ENCODE measurements around the gene METRN. TPM values are rescaled to one million over a fixed set of nuclear protein-coding genes. Genes with fewer than 3 reads are reported as not detected.

Gene METRN
- polyA plus RNA-seq, 1 of the 3 experiments (the other 2 are of a cell fraction), result 59.7 TPM

- no peaks in the 10 kb centered on the region for H3K36me3 ChIP-seq (replicated peaks in 1 of 2; ENCODE audit: control insufficient read depth in 1 of 2, insufficient read depth in 2 of 2, low read length in 1 of 2)
- CTCF ChIA-PET, result interaction anchor here (1.0 to 22.4 kb wide), 9 partner anchors 9 to 348 kb away, joined by 3 to 358 read pairs (median 5); partner anchors contain the start of genes ANTKMT, CCDC78, CIAO3 and HAGHL
- H3F3A ChIP-seq (replicated peaks; ENCODE audit: insufficient read depth), result peaks cover 18% of the 10 kb centered on the region
- H3K4me1 ChIP-seq (ENCODE audit: control insufficient read depth in 1 of 2, insufficient read depth in 2 of 2, low read depth in 1 of 2, low read length in 1 of 2), result peaks cover 23 to 44% of the 10 kb centered on the region in 2 experiments; a peak in 2 of 4 replicates
- DNase-seq, result no peak
- POLR2A ChIA-PET, result interaction anchor here (0.6 to 1.2 kb wide), 7 partner anchors 9 to 88 kb away, joined by 3 to 4 read pairs (median 4); partner anchors contain the start of genes ANTKMT and STUB1
- H3K9me3 ChIP-seq, result no peaks in the 10 kb centered on the region
- TF ChIP-seq CHD2 (IDR thresholded peaks at IDR 0.05; ENCODE audit: low read length, partially characterized antibody), result no peak
- no peak for TF ChIP-seq RCOR1 (IDR thresholded peaks at IDR 0.05; ENCODE audit: low read length)
- TF ChIP-seq USF2 (IDR thresholded peaks at IDR 0.05; ENCODE audit: borderline replicate concordance, low read depth, low read length), result no peak
- no peak for TF ChIP-seq RXRA (IDR thresholded peaks at IDR 0.05; ENCODE audit: borderline replicate concordance, low read depth)
- no peak for TF ChIP-seq FOXJ3 (CRISPR knock-in tag; IDR thresholded peaks at IDR 0.05)
- TF ChIP-seq NRF1 (IDR thresholded peaks at IDR 0.05; ENCODE audit: low read depth, low read length), result no peak
- no peak for TF ChIP-seq SIN3A (IDR thresholded peaks at IDR 0.05; ENCODE audit: borderline replicate concordance, low read depth, low read length)
- no peak overlapping the region for H3K4me2 ChIP-seq
- H3K79me2 ChIP-seq (ENCODE audit: insufficient read depth), result peaks cover 31% of the 10 kb centered on the region
- H2AFZ ChIP-seq (ENCODE audit: low read depth), result no peak overlapping the region
- no peaks in the 10 kb centered on the region for H3K9me2 ChIP-seq
- H3K27me3 ChIP-seq (ENCODE audit: insufficient read depth), result no peaks in the 10 kb centered on the region
- H4K20me1 ChIP-seq (ENCODE audit: insufficient read depth), result peaks cover 27% of the 10 kb centered on the region
- H3K9ac ChIP-seq, result no peak overlapping the region
- H3K4me3 ChIP-seq (ENCODE audit: low read depth in 2 of 2, low read length in 1 of 2), result no peak overlapping the region
- no peak overlapping the region for H3K27ac ChIP-seq (ENCODE audit: low read depth in 2 of 2, low read length in 1 of 2)
- 77% methylated on average over 5 of the region's 14 CpGs for WGBS (ENCODE audit: low lambda C conversion rate)
These were observed 7.8 kb upstream of the METRN start for GRCh38 chr16:707062-707538.

DNA sequence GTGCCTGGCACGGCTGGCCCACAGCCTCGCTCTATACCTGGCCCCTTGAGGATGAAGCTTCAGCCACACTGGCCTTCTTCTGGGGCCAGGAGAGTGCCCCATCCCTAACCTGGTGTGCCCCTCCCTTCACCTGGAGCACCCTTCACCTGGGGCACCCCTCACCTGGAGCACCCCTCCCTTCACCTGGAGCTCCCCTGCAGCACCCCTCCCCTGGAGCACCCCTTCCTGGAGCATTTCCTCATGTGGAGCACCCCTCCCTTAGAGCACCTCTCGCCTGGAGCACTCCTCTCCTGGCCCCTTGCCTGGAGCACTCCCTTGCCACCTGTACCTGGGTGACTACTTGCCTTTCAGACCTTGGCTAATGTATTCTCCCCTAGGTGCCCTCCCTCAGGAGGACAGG, 6.9 kb upstream of the METRN start:
- CTCF ChIA-PET, result interaction anchor here (1.6 to 22.4 kb wide), 5 partner anchors 8 to 347 kb away, joined by 4 to 358 read pairs (median 29); partner anchors contain the start of genes ANTKMT, CCDC78, CIAO3 and HAGHL
- no peak for TF ChIP-seq EZH2phosphoT487 (IDR thresholded peaks at IDR 0.05; ENCODE audit: borderline replicate concordance, low read depth)
- TF ChIP-seq RCOR1 (IDR thresholded peaks at IDR 0.05; ENCODE audit: low read length), result no peak
- no peak for TF ChIP-seq USF1 (IDR thresholded peaks at IDR 0.05; ENCODE audit: borderline replicate concordance, low read depth)
- TF ChIP-seq, protein P1, sequence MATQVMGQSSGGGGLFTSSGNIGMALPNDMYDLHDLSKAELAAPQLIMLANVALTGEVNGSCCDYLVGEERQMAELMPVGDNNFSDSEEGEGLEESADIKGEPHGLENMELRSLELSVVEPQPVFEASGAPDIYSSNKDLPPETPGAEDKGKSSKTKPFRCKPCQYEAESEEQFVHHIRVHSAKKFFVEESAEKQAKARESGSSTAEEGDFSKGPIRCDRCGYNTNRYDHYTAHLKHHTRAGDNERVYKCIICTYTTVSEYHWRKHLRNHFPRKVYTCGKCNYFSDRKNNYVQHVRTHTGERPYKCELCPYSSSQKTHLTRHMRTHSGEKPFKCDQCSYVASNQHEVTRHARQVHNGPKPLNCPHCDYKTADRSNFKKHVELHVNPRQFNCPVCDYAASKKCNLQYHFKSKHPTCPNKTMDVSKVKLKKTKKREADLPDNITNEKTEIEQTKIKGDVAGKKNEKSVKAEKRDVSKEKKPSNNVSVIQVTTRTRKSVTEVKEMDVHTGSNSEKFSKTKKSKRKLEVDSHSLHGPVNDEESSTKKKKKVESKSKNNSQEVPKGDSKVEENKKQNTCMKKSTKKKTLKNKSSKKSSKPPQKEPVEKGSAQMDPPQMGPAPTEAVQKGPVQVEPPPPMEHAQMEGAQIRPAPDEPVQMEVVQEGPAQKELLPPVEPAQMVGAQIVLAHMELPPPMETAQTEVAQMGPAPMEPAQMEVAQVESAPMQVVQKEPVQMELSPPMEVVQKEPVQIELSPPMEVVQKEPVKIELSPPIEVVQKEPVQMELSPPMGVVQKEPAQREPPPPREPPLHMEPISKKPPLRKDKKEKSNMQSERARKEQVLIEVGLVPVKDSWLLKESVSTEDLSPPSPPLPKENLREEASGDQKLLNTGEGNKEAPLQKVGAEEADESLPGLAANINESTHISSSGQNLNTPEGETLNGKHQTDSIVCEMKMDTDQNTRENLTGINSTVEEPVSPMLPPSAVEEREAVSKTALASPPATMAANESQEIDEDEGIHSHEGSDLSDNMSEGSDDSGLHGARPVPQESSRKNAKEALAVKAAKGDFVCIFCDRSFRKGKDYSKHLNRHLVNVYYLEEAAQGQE (IDR thresholded peaks at IDR 0.05; ENCODE audit: low read depth, low read length), result no peak
- no peak for TF ChIP-seq ELF1 (IDR thresholded peaks at IDR 0.05)
- TF ChIP-seq USF2 (IDR thresholded peaks at IDR 0.05; ENCODE audit: borderline replicate concordance, low read depth, low read length), result no peak
- no peak for TF ChIP-seq TCF12 (IDR thresholded peaks at IDR 0.05)
- TF ChIP-seq SIN3A (IDR thresholded peaks at IDR 0.05; ENCODE audit: borderline replicate concordance, low read depth, low read length), result no peak
- TF ChIP-seq FOXM1 (IDR thresholded peaks at IDR 0.05; ENCODE audit: low read depth), result no peak
- no peak for TF ChIP-seq RXRA (IDR thresholded peaks at IDR 0.05; ENCODE audit: borderline replicate concordance, low read depth)
- no peak for TF ChIP-seq TEAD4 (IDR thresholded peaks at IDR 0.05; ENCODE audit: borderline replicate concordance, insufficient read depth)
- TF ChIP-seq GATA2 (CRISPR knock-in tag; IDR thresholded peaks at IDR 0.05), result no peak
- TF ChIP-seq NFIC (IDR thresholded peaks at IDR 0.05; ENCODE audit: borderline replicate concordance), result no peak
- TF ChIP-seq, protein P2, sequence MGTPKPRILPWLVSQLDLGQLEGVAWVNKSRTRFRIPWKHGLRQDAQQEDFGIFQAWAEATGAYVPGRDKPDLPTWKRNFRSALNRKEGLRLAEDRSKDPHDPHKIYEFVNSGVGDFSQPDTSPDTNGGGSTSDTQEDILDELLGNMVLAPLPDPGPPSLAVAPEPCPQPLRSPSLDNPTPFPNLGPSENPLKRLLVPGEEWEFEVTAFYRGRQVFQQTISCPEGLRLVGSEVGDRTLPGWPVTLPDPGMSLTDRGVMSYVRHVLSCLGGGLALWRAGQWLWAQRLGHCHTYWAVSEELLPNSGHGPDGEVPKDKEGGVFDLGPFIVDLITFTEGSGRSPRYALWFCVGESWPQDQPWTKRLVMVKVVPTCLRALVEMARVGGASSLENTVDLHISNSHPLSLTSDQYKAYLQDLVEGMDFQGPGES (IDR thresholded peaks at IDR 0.05; ENCODE audit: low read depth, low read length), result no peak
- TF ChIP-seq FOSL2 (IDR thresholded peaks at IDR 0.05; ENCODE audit: borderline replicate concordance, low read depth), result no peak

More for the DNA sequence above, 6.9 kb upstream of the METRN start:
- Histone ChIP-seq H2AFZ (ENCODE audit: low read depth) (no peak overlapping the region), H3K4me2 (no peak overlapping the region), H3K27me3 (ENCODE audit: insufficient read depth) (no peaks in the 10 kb centered on the region), H3K9me2 (no peaks in the 10 kb centered on the region), H3K9ac (no peak overlapping the region), H3K79me2 (ENCODE audit: insufficient read depth) (peaks cover 22% of the 10 kb centered on the region), H3K9me3 (no peaks in the 10 kb centered on the region), H3F3A (replicated peaks; ENCODE audit: insufficient read depth) (peaks cover 27% of the 10 kb centered on the region), H3K36me3 (replicated peaks in 1 of 2; ENCODE audit: control insufficient read depth in 1 of 2, insufficient read depth in 2 of 2, low read length in 1 of 2) (no peaks in the 10 kb centered on the region), H4K20me1 (ENCODE audit: insufficient read depth) (peaks cover 18% of the 10 kb centered on the region), H3K4me1 (ENCODE audit: control insufficient read depth in 1 of 2, insufficient read depth in 2 of 2, low read depth in 1 of 2, low read length in 1 of 2) (peaks cover 23 to 44% of the 10 kb centered on the region in 2 experiments; a peak in 2 of 4 replicates), H3K27ac (ENCODE audit: low read depth in 2 of 2, low read length in 1 of 2) (no peak overlapping the region), H3K4me3 (ENCODE audit: low read depth in 2 of 2, low read length in 1 of 2) (no peak overlapping the region)
- no peak for DNase-seq
- POLR2A ChIA-PET, result interaction anchor here (0.5 to 2.8 kb wide), 3 partner anchors 12 to 285 kb away, joined by 3 to 19 read pairs (median 4); partner anchors contain the start of genes ANTKMT, CHTF18 and RPUSD1
- WGBS (ENCODE audit: low lambda C conversion rate), result 85% methylated on average over 3 of the region's 3 CpGs
